ENCODE results near the gene PSMC3.

PSMC3 gene

DNA sequence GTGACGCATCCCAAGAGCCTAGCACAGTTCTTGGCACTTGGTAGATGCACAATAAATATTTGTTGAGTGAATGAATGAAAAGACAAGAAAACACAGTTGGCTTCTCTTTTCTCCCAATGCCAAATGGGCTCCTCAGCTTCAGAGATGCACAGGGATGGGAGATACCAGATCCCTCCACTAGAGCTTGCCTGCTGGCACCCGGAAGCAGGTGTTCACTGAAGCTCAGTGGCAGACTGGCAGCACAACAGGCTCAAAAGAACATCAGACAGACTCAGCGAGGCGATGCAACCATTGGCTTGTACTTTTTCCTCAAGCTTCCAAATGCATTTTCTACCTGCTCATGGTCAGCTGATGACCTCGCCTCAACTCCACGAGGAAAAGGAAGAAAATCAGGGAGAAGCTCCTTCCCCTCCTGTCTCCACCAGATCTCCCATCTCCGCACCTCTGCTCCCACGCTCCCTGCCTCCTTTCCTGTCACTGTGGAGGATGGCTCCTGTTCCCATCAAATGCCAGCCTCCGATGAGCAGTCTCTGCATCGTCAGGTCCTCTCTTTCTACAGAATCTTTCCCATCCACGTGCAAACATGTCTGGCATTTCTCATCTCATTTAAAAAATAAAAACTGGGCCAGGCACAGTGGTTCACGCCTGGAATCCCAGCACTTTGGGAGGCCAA is 16.9 kb upstream of the PSMC3 start:
- DNase-seq (ENCODE audit: low spot score): no peak

DNA sequence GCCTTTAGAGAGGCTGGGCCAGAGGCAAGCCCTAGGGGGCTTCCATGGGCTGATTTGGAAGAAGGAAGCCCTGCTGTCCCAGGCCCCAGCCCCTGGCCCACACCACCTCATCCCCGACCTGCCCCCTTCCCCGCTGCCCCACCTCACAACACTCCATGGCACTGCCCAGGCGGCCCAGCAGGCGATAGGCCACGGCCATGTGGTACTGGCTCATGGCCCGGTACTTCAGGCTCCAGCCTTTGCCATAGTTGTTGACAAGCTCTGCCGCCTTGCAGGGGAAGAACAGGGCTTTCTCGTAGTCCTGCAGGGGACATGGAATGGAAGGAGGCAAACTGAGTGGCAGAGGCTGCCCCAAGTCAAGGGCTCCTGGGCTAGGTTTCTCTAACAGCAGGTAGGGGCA is 16.3 kb upstream of the PSMC3 start:
- no peak for DNase-seq (ENCODE audit: low spot score)

GRCh38 chr11:47441421-47441820 is 15.2 kb upstream of the PSMC3 start:
- no peak for DNase-seq (ENCODE audit: low spot score)

GRCh38 chr11:47440054-47440476 is 13.8 kb upstream of the PSMC3 start:
- no peak for DNase-seq (ENCODE audit: low spot score)

GRCh38 chr11:47438721-47439120 is 12.5 kb upstream of the PSMC3 start:
- no peak for DNase-seq (ENCODE audit: low spot score)

DNA sequence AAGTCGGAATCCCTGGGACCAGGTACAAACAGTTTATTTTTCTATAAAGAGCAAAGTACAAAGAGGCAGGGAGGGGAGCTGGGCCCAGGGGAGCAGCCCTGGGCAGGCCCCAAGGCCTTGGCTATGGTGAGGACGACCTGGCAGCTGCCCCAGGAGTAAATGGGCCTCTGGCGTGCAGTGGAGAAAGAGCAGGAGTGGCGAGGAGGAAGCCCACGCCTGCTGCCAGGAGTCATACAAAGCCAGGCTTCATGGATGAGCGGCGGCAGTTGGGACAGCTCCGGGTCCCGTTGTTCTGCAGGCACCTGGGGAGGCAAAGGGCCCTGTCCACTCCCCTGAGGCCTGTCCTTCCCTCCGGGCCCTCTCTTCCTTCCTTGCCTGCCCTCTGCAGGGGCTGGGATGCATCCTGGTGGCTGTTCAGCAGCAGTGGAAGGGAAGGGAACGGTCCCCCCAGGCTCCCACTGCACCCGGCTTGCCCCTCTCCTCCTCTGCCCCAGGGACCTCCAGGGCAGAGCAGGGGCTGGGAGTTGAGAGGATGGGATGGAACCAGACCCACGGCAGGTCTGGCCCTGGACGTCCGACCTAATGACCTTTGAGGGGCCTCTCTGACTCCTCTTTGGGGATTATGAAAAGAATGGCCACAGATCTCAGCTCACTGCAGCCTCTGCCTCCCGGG is 11.6 kb upstream of the PSMC3 start:
- DNase-seq (ENCODE audit: low spot score): no peak

- DNase-seq (ENCODE audit: low spot score): no peak
These were observed 11.0 kb upstream of the PSMC3 start for GRCh38 chr11:47437218-47437745.

GRCh38 chr11:47436726-47437125 is 10.5 kb upstream of the PSMC3 start:
- no peak for DNase-seq (ENCODE audit: low spot score)

GRCh38 chr11:47435687-47436086 is 9.4 kb upstream of the PSMC3 start:
- no peak for DNase-seq (ENCODE audit: low spot score)

- DNase-seq (ENCODE audit: low spot score): no peak
These were observed 8.0 kb upstream of the PSMC3 start for GRCh38 chr11:47434011-47434786.

DNA sequence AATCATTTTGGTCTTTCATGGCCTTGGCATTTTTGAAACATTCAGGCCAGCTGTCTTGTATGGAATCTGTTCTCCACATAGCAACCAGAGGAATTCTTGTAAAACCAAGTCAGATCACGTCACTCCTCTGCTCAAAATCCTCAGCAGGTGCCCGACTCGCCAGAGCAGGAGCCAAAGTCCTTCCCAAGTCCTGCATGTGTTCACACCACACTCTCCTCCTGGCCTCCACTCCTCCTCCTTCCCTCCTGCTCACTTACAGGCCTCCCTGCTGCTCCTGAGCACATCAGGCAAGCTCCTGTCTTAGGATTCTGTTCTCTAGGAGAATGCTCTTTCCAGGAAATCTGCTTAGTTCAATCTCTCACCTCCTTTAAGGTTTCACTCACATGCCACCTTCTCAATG is 6.9 kb upstream of the PSMC3 start:
- DNase-seq (ENCODE audit: low spot score): no peak

DNA sequence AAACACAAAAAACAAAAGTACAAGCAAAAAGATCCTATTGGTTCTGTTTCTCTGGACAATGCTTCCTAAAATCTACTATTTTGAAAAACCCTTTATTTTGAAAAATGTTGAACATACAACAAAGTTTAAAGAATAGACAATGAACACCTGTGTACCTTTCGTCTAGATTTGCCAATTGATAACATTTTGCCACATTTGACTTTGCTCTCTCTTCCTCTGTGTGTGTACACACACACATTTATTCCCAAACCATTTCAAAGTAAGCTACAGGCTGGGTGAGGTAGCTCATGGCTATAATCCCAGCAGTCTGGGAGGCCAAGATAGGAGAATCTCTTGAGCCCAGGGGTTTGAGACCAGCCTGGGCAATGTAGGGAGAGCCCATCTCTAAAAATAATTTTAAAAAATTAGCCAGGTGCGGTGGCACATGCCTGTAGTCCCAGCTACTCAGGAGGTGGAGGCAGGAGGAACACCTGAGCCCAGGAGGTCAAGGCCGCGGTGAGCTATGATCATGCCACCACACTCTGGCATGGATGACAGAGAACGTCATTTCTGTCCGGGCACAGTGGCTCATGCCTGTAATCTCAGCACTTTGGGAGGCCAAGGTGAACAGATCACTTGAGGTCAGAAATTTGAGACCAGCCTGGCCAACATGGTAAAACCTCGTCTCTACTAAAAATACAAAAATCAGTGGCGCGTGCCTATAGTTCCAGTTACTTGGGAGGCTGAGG is 5.3 kb upstream of the PSMC3 start:
- DNase-seq (ENCODE audit: low spot score): no peak

DNA sequence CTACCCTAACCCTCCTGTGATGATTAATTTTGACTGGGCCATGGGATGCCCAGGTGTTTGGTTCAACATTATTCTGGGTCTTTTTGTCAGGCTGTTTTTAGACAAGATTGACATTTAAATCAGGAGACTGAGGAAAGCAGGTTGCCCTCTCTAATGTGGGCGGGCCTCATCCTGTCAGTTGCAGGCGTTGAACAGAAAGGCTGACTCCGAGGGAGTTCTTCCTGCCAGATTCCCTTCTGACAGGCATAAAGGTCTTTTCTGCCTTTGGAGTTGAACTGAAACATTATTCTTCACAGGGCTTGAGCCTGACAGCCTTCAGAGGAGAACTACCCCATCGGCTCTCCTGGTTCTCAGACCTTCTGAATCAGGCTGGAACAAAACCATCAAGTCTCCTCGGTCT is 4.3 kb upstream of the PSMC3 start:
- DNase-seq (ENCODE audit: low spot score): no peak

DNA sequence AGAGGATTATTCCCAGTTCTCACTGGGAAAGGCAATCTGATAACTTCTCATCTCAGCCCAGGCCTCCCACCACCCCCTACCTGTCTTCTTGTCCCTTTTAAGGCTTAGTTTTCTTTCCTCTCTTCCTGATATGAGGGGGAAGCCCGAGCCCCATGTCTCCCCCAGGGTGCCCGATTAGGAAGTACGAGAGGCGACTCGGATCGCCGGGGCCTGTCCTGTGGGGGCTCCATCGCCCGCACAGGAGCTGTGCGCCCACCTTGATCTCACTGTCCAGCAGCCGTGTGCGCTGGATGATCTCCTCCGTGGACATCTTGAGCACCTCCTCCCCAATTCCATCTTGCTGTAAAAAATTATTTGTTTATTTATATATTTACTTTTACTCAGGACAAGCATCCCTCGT is 628 bp downstream of the PSMC3 start:
- DNase-seq (ENCODE audit: low spot score): no peak

- DNase-seq (ENCODE audit: low spot score): no peak
These were observed 7.6 kb downstream of the PSMC3 start for GRCh38 chr11:47418454-47419259.

- DNase-seq (ENCODE audit: low spot score): no peak
These were observed 8.5 kb downstream of the PSMC3 start for GRCh38 chr11:47417712-47418111.

- DNase-seq (ENCODE audit: low spot score): no peak
These were observed 10.2 kb downstream of the PSMC3 start for GRCh38 chr11:47415949-47416472.

GRCh38 chr11:47415091-47415854 is 11.0 kb downstream of the PSMC3 start:
- DNase-seq (ENCODE audit: low spot score): no peak

DNA sequence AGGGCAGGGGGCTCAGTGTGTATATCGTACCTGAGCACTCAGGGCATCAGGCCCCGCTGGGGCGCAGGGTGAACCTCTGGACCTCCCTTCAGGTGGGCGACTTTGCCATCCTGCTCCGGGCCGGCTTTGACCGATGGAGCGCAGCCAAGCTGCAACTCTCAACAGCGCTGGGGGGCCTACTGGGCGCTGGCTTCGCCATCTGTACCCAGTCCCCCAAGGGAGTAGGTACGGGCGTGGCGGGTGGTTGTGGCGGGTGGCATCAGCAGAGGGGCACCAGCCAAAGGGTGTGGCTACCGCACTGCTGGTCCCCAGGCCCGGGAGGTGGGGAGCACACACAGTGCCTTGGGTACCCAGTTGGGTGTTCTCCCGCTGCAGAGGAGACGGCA is 11.6 kb downstream of the PSMC3 start:
- DNase-seq (ENCODE audit: low spot score): no peak

- DNase-seq (ENCODE audit: low spot score): no peak
These were observed 12.1 kb downstream of the PSMC3 start for GRCh38 chr11:47413908-47414684.
